GM21360 (cell line): ENCODE data around the gene TARBP1.

ENCODE experiments used
- ATAC-seq: cut with Tn5 transposase; IDR thresholded peaks from one replicate; pipeline ENCODE4 v1.9.1; 2021; ENCODE audit warnings: mild to moderate bottlenecking, moderate library complexity; ENCODE audit not compliant: unreplicated experiment

Gene TARBP1

GRCh38 chr1:234355782-234356510, 123.0 kb downstream of the TARBP1 start:
- ATAC-seq, result no peak

- no peak for ATAC-seq
Observed at GRCh38 chr1:234348964-234349363, 130.0 kb downstream of the TARBP1 start.

GRCh38 chr1:234345237-234345636, 133.7 kb downstream of the TARBP1 start:
- ATAC-seq, result no peak

- no peak for ATAC-seq
Observed at GRCh38 chr1:234342774-234343173, 136.2 kb downstream of the TARBP1 start.
